Measurements from ENCODE around the gene BBS4.

Gene BBS4

DNA sequence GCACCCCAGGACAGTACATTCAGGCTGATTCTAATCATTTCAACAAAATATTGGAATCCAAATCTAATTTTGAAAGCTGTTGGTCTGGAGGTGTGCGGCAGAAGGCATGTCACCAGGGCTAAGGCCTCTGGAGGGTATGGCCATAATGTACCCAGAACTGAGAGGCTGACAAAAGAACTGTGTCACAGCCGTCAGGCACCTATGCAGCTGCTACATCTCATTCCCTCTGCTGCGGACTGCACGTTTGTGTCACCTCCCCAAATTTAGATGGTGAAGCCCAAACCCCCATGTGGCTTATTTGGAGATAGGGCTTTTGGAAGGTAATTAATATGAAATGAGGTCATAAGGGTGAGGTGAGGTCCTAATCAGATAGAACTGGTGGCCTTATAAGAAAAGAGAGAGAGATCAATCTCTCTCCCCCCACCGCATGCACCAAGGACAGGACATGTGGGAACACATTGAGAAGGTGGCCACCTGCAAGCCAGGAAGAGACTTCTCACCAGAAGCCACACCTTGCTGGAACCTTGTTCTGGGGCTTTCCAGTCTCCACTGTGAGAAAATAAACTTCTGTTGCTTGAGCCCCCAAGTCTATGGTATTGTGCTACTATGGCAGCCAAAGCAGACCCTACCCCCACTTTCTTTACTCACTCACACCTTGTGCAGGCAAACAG is 74.7 kb downstream of the BBS4 start:
- no peak for ATAC-seq
- TF ChIP-seq TCF4 (CRISPR knock-in tag; IDR thresholded peaks at IDR 0.05; ENCODE audit: borderline replicate concordance), result no peak
- TF ChIP-seq, protein P1, sequence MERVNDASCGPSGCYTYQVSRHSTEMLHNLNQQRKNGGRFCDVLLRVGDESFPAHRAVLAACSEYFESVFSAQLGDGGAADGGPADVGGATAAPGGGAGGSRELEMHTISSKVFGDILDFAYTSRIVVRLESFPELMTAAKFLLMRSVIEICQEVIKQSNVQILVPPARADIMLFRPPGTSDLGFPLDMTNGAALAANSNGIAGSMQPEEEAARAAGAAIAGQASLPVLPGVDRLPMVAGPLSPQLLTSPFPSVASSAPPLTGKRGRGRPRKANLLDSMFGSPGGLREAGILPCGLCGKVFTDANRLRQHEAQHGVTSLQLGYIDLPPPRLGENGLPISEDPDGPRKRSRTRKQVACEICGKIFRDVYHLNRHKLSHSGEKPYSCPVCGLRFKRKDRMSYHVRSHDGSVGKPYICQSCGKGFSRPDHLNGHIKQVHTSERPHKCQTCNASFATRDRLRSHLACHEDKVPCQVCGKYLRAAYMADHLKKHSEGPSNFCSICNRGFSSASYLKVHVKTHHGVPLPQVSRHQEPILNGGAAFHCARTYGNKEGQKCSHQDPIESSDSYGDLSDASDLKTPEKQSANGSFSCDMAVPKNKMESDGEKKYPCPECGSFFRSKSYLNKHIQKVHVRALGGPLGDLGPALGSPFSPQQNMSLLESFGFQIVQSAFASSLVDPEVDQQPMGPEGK (CRISPR knock-in tag; IDR thresholded peaks at IDR 0.05; ENCODE audit: borderline replicate concordance), result no peak
- TF ChIP-seq ZFP30 (CRISPR knock-in tag; IDR thresholded peaks at IDR 0.05), result no peak
- no peak for TF ChIP-seq GLIS3 (CRISPR knock-in tag; IDR thresholded peaks at IDR 0.05)
- no peak for TF ChIP-seq OSR1 (CRISPR knock-in tag; IDR thresholded peaks at IDR 0.05)
- TF ChIP-seq, protein P2, sequence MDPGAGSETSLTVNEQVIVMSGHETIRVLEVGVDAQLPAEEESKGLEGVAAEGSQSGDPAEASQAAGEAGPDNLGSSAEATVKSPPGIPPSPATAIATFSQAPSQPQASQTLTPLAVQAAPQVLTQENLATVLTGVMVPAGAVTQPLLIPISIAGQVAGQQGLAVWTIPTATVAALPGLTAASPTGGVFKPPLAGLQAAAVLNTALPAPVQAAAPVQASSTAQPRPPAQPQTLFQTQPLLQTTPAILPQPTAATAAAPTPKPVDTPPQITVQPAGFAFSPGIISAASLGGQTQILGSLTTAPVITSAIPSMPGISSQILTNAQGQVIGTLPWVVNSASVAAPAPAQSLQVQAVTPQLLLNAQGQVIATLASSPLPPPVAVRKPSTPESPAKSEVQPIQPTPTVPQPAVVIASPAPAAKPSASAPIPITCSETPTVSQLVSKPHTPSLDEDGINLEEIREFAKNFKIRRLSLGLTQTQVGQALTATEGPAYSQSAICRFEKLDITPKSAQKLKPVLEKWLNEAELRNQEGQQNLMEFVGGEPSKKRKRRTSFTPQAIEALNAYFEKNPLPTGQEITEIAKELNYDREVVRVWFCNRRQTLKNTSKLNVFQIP (CRISPR knock-in tag; IDR thresholded peaks at IDR 0.05; ENCODE audit: borderline replicate concordance, low read depth), result no peak
- TF ChIP-seq, protein P3, sequence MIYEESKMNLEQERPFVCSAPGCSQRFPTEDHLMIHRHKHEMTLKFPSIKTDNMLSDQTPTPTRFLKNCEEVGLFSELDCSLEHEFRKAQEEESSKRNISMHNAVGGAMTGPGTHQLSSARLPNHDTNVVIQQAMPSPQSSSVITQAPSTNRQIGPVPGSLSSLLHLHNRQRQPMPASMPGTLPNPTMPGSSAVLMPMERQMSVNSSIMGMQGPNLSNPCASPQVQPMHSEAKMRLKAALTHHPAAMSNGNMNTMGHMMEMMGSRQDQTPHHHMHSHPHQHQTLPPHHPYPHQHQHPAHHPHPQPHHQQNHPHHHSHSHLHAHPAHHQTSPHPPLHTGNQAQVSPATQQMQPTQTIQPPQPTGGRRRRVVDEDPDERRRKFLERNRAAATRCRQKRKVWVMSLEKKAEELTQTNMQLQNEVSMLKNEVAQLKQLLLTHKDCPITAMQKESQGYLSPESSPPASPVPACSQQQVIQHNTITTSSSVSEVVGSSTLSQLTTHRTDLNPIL (CRISPR knock-in tag; IDR thresholded peaks at IDR 0.05; ENCODE audit: low read depth), result no peak
- TF ChIP-seq RARB (CRISPR knock-in tag; IDR thresholded peaks at IDR 0.05), result no peak

DNA sequence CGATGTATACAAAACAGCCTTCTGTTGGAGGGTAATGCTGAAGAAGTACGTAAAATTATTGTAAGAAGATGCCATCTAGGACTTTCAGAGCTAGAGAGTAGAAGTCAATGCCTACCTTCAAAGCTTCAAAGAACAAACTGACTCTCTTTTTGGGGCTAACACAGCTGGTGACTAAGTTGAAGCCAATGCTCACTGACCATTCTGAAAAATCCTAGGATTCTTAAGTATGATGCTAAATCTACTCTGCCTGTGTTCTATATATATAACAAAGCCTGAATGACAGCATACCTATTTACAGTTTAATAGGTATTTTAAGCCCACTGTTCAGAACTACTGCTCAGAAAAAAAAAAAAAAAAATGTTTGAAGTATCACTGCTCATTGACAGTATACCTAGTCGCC is 78.6 kb downstream of the BBS4 start:
- ATAC-seq, result no peak
- TF ChIP-seq ISL1 (CRISPR knock-in tag; IDR thresholded peaks at IDR 0.05) (no peak), ZFP3 (CRISPR knock-in tag; IDR thresholded peaks at IDR 0.05) (no peak), ZFP30 (CRISPR knock-in tag; IDR thresholded peaks at IDR 0.05) (no peak), OSR1 (CRISPR knock-in tag; IDR thresholded peaks at IDR 0.05) (no peak), TCF4 (CRISPR knock-in tag; IDR thresholded peaks at IDR 0.05; ENCODE audit: borderline replicate concordance) (no peak), ZNF70 (CRISPR knock-in tag; IDR thresholded peaks at IDR 0.05) (no peak), PPARA (CRISPR knock-in tag; IDR thresholded peaks at IDR 0.05; ENCODE audit: borderline replicate concordance) (no peak), GLIS3 (CRISPR knock-in tag; IDR thresholded peaks at IDR 0.05) (no peak), BACH2 (CRISPR knock-in tag; IDR thresholded peaks at IDR 0.05; ENCODE audit: borderline replicate concordance) (no peak), ZNF565 (CRISPR knock-in tag; conservative IDR thresholded peaks at IDR 0.05; ENCODE audit: low read depth) (no peak)
- TF ChIP-seq, protein P3 (CRISPR knock-in tag; IDR thresholded peaks at IDR 0.05; ENCODE audit: low read depth), result no peak
- TF ChIP-seq, protein P1 (CRISPR knock-in tag; IDR thresholded peaks at IDR 0.05; ENCODE audit: borderline replicate concordance), result no peak

DNA sequence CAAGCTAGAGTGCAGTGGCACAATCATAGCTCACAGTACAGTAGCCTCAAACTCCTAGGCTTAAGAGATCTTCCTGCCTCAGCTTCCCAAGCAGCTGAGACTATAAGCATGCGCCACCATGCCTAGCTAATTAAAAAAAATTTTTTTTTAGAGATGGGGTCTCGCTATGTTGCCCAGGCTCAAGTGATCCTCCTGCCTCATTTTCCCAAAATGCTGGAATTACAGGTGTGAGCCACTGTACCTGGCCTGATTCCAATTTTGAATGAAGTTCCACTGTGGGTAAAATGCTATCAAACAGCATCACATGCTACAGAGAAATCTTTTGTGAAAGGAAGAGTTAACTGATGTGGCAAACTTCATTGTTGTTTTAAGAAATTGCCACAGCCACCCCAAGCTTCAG is 80.0 kb downstream of the BBS4 start:
- no peak for TF ChIP-seq ZFP3 (CRISPR knock-in tag; IDR thresholded peaks at IDR 0.05)
- ATAC-seq, result no peak

DNA sequence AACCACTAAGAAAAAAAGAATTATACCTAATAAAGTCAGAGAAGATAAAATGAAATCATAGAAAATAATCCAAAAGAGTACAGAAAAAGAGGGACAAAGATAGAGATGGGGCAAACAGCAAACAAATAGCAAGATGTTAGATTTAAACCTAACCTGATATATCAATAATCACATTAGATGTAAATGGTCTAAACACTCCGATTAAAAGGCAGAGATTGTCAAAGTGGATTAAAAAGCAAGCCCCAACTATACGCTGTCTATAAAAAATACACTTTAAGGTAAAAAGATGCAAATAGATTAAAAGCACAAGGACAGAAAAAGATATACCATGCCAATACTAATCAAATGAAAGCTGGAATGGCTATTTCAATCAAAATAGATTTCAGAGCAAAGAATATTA is 80.8 kb downstream of the BBS4 start:
- TF ChIP-seq ZFP3 (CRISPR knock-in tag; IDR thresholded peaks at IDR 0.05) (no peak), SNAI2 (CRISPR knock-in tag; IDR thresholded peaks at IDR 0.05) (no peak), ZFP30 (CRISPR knock-in tag; IDR thresholded peaks at IDR 0.05) (no peak), ESRRG (CRISPR knock-in tag; IDR thresholded peaks at IDR 0.05) (no peak), CSDC2 (CRISPR knock-in tag; IDR thresholded peaks at IDR 0.05) (no peak), ARNTL (CRISPR knock-in tag; IDR thresholded peaks at IDR 0.05; ENCODE audit: borderline replicate concordance, low read depth) (no peak), TCF4 (CRISPR knock-in tag; IDR thresholded peaks at IDR 0.05; ENCODE audit: borderline replicate concordance) (no peak), ISL1 (CRISPR knock-in tag; IDR thresholded peaks at IDR 0.05) (no peak), ZC3H10 (CRISPR knock-in tag; IDR thresholded peaks at IDR 0.05) (no peak)
- TF ChIP-seq, protein P3 (CRISPR knock-in tag; IDR thresholded peaks at IDR 0.05; ENCODE audit: low read depth), result no peak
- TF ChIP-seq, protein P2 (CRISPR knock-in tag; IDR thresholded peaks at IDR 0.05; ENCODE audit: borderline replicate concordance, low read depth), result no peak
- TF ChIP-seq, protein P4, sequence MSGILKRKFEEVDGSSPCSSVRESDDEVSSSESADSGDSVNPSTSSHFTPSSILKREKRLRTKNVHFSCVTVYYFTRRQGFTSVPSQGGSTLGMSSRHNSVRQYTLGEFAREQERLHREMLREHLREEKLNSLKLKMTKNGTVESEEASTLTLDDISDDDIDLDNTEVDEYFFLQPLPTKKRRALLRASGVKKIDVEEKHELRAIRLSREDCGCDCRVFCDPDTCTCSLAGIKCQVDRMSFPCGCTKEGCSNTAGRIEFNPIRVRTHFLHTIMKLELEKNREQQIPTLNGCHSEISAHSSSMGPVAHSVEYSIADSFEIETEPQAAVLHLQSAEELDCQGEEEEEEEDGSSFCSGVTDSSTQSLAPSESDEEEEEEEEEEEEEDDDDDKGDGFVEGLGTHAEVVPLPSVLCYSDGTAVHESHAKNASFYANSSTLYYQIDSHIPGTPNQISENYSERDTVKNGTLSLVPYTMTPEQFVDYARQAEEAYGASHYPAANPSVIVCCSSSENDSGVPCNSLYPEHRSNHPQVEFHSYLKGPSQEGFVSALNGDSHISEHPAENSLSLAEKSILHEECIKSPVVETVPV (CRISPR knock-in tag; IDR thresholded peaks at IDR 0.05), result no peak

More for the DNA sequence above, 80.8 kb downstream of the BBS4 start:
- ATAC-seq, result no peak

Data from SK-N-SH treated with all-trans-retinoic acid at 6 μM for 48 hours (cell line).